Frontal cortex (tissue), 4 donors: ENCODE data around the gene TEX101. TPM values are rescaled to one million over a fixed set of nuclear protein-coding genes. Genes with fewer than 3 reads are reported as not detected.

ENCODE experiments used
- DNase-seq, 2 donors: peaks; one replicate each; pipeline ENCODE4 v3.0.0; 2012; ENCODE audit warnings: low spot score in 2 of 2
- FAIRE-seq: peaks from 2 replicates; lab custom pipeline; 2012; peaks lifted over from hg19 to GRCh38; lab: Jason Lieb, UNC
- total RNA-seq: library from RNA; depleted of rRNA; stranded (reverse); fragments of >200 nt; gene quantifications from one replicate; pipeline ENCODE4 v1.2.3, GENCODE V29; 2014
- donor health status: control.
- donor health status: control.
- donor health status: control.

TEX101 gene
- total RNA-seq, 1 donor from 2014 or later = not detected

GRCh38 chr19:43467730-43468129 lies 53.0 kb downstream of the TEX101 start:
- no peak for FAIRE-seq
- DNase-seq = no peak

Other genes with a start within 250 kb of the TEX101 start
- gene PSG5, start 228.4 kb upstream of the TEX101 start, total RNA-seq = not detected
- not detected for gene PSG4, start 209.3 kb upstream of the TEX101 start, total RNA-seq
- gene PSG9, start 145.4 kb upstream of the TEX101 start, total RNA-seq = not detected
- gene CD177, start 61.2 kb upstream of the TEX101 start, total RNA-seq = 1.2 TPM
- under 0.01 TPM for gene LYPD3, start 50.7 kb downstream of the TEX101 start, total RNA-seq
- 1.2 TPM for gene PHLDB3, start 89.9 kb downstream of the TEX101 start, total RNA-seq
- gene ETHE1, start 112.3 kb downstream of the TEX101 start, total RNA-seq = 19.2 TPM
- 0.82 TPM for gene ZNF575, start 118.3 kb downstream of the TEX101 start, total RNA-seq
- 13.9 TPM for gene XRCC1, start 160.6 kb downstream of the TEX101 start, total RNA-seq
- gene PINLYP, start 160.9 kb downstream of the TEX101 start, total RNA-seq = 6.9 TPM
- gene IRGQ, start 181.2 kb downstream of the TEX101 start, total RNA-seq = 140 TPM
- 5.3 TPM for gene ZNF576, start 181.7 kb downstream of the TEX101 start, total RNA-seq
- gene SRRM5, start 197.2 kb downstream of the TEX101 start, total RNA-seq = not detected
- gene ZNF428, start 204.7 kb downstream of the TEX101 start, total RNA-seq = 157 TPM
- gene CADM4, start 225.0 kb downstream of the TEX101 start, total RNA-seq = 93.3 TPM